GM06990 (cell line): ENCODE data around the gene HPCAL1.

ENCODE experiments used
- DNase-seq: peaks from one replicate; pipeline ENCODE4 v3.0.0-alpha.2; 2011; ENCODE audit not compliant: insufficient read length; ENCODE audit errors: extremely low read depth
- H3K27me3 ChIP-seq: replicated peaks from 2 replicates; pipeline ENCODE4 v1.6.0; 2011; ENCODE audit warnings: low read length; ENCODE audit not compliant: control insufficient read depth, insufficient read depth
- H3K36me3 ChIP-seq: 2 replicates; pipeline ENCODE4 v1.5.1; 2011; ENCODE audit warnings: low read length; ENCODE audit not compliant: control insufficient read depth, insufficient read depth
- H3K4me3 ChIP-seq: replicated peaks from 2 replicates; pipeline ENCODE4 v1.5.1; 2011; ENCODE audit warnings: low read depth, mild to moderate bottlenecking, control low read depth, low read length
- TF ChIP-seq, protein P1 (sequence below): IDR thresholded peaks from 2 replicates; pipeline ENCODE4 v1.5.1; 2011; ENCODE audit warnings: low read length, control low read depth, mild to moderate bottlenecking, inconsistent platforms; ENCODE audit not compliant: insufficient read depth, poor library complexity, severe bottlenecking

The HPCAL1 gene

GRCh38 chr2:10343658-10344057 is 41.0 kb downstream of the HPCAL1 start:
- no peak for DNase-seq

GRCh38 chr2:10344105-10345066 is 41.7 kb downstream of the HPCAL1 start:
- TF ChIP-seq, protein P1, sequence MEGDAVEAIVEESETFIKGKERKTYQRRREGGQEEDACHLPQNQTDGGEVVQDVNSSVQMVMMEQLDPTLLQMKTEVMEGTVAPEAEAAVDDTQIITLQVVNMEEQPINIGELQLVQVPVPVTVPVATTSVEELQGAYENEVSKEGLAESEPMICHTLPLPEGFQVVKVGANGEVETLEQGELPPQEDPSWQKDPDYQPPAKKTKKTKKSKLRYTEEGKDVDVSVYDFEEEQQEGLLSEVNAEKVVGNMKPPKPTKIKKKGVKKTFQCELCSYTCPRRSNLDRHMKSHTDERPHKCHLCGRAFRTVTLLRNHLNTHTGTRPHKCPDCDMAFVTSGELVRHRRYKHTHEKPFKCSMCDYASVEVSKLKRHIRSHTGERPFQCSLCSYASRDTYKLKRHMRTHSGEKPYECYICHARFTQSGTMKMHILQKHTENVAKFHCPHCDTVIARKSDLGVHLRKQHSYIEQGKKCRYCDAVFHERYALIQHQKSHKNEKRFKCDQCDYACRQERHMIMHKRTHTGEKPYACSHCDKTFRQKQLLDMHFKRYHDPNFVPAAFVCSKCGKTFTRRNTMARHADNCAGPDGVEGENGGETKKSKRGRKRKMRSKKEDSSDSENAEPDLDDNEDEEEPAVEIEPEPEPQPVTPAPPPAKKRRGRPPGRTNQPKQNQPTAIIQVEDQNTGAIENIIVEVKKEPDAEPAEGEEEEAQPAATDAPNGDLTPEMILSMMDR: no peak
- no peak for DNase-seq
- H3K36me3 ChIP-seq: no peaks in the 10 kb centered on the region
- no peaks in the 10 kb centered on the region for H3K27me3 ChIP-seq
- no peak overlapping the region for H3K4me3 ChIP-seq

More at GRCh38 chr2:10343658-10344057, 41.0 kb downstream of the HPCAL1 start:
- H3K27me3 ChIP-seq: no peaks in the 10 kb centered on the region
- TF ChIP-seq, protein P1: no peak
- no peak overlapping the region for H3K4me3 ChIP-seq
- H3K36me3 ChIP-seq: no peaks in the 10 kb centered on the region

DNA sequence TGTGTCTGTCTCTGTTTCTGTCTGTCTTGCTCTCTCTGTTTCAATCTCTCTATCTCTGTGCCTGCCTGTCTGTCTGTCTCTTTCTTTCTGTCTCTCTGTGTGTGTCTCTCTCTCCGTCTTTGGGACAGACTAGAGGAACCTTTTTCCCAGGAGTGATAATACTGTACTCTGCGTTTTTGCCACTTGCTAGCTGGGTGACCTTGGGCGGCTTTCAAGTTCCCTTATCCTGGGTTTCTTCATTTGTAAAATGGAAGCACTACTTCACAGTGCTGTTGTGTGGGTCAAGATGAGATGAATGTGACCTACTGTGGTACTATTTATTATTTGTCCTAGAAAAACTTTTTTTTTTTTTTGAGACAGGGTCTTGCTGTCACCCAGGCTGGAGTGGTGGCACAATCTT is 42.4 kb downstream of the HPCAL1 start:
- Histone ChIP-seq H3K27me3 (no peaks in the 10 kb centered on the region), H3K4me3 (no peak overlapping the region), H3K36me3 (no peaks in the 10 kb centered on the region)
- DNase-seq: no peak
- TF ChIP-seq, protein P1: no peak

- TF ChIP-seq, protein P1: no peak
- Histone ChIP-seq H3K27me3 (no peaks in the 10 kb centered on the region), H3K4me3 (no peak overlapping the region), H3K36me3 (no peaks in the 10 kb centered on the region)
- no peak for DNase-seq
These were observed 43.1 kb downstream of the HPCAL1 start for GRCh38 chr2:10345813-10346212.

GRCh38 chr2:10346929-10347561 is 44.3 kb downstream of the HPCAL1 start:
- DNase-seq: no peak
- Histone ChIP-seq H3K36me3 (no peaks in the 10 kb centered on the region), H3K27me3 (no peaks in the 10 kb centered on the region), H3K4me3 (no peak overlapping the region)
- TF ChIP-seq, protein P1: no peak
